HEK293 (cell line): Measurements from ENCODE around the gene MYRIP.

Source experiments
- CTCF ChIA-PET: fragments of 350-600 bp; formaldehyde crosslinking; extraction: SDS; loops from one replicate; lab custom pipeline; 2021; ENCODE audit warnings: antibody characterized with exemption; lab: Yijun Ruan, JAX
- POLR2A ChIA-PET: fragments of 300-600 bp; formaldehyde crosslinking; extraction: SDS; loops from one replicate; lab custom pipeline; 2020; ENCODE audit warnings: antibody characterized with exemption, inconsistent platforms; lab: Yijun Ruan, JAX
- H3K27ac ChIP-seq: fragments of 200-500 bp; sonication (Bioruptor generic); 2 replicates; pipeline ENCODE4 v1.5.1; 2014; ENCODE audit warnings: low read depth, low read length, control low read depth, inconsistent platforms; ENCODE audit errors: extremely low read depth
- H3K36me3 ChIP-seq, 2 experiments: fragments of 200-500 bp in 1 of 2; sonication (Bioruptor generic) in 1 of 2; 1 replicate in 1 of 2; 2 replicates in 1 of 2; pipeline ENCODE4 v1.5.1; 2014 to 2017; ENCODE audit warnings: inconsistent platforms in 2 of 2, low read length in 2 of 2; ENCODE audit not compliant: control insufficient read depth in 2 of 2, insufficient read depth in 1 of 2
- H3K4me1 ChIP-seq: fragments of 200-500 bp; sonication (Bioruptor generic); 2 replicates; pipeline ENCODE4 v1.5.1; 2014; ENCODE audit warnings: mild to moderate bottlenecking, low read length, inconsistent platforms; ENCODE audit not compliant: control insufficient read depth, insufficient read depth
- H3K4me3 ChIP-seq: 2 replicates; pipeline ENCODE4 v1.5.1; 2011; ENCODE audit warnings: low read depth, mild to moderate bottlenecking, control low read depth, low read length, moderate library complexity
- H3K9me3 ChIP-seq: fragments of 200-500 bp; sonication (Bioruptor generic); 2 replicates; pipeline ENCODE4 v1.5.1; 2014; ENCODE audit warnings: low read depth, low read length, inconsistent platforms; ENCODE audit not compliant: control insufficient read depth, insufficient read depth
- FEZF1 ChIP-seq: fragments of 450-650 bp; formaldehyde crosslinking; IDR thresholded peaks from 2 replicates; pipeline ENCODE4 v1.5.1; 2016; ENCODE audit warnings: missing biosample characterization, missing genetic modification characterization
- HOXD13 ChIP-seq: sonication (generic); formaldehyde crosslinking; IDR thresholded peaks from 2 replicates; pipeline ENCODE4 v1.8.0; 2022; ENCODE audit warnings: missing genetic modification reagents, borderline replicate concordance
- MYNN ChIP-seq: fragments of 450-650 bp; formaldehyde crosslinking; IDR thresholded peaks from 2 replicates; pipeline ENCODE4 v1.5.1; 2016; ENCODE audit warnings: missing biosample characterization, missing genetic modification characterization, borderline replicate concordance
- SCRT2 ChIP-seq: fragments of 450-650 bp; formaldehyde crosslinking; IDR thresholded peaks from 2 replicates; pipeline ENCODE4 v1.5.1; 2016; ENCODE audit warnings: missing biosample characterization, missing genetic modification characterization
- SP2 ChIP-seq: fragments of 450-650 bp; formaldehyde crosslinking; IDR thresholded peaks from 2 replicates; pipeline ENCODE4 v1.5.1; 2016; ENCODE audit warnings: missing biosample characterization, missing genetic modification characterization
- SP3 ChIP-seq: fragments of 450-650 bp; formaldehyde crosslinking; IDR thresholded peaks from 2 replicates; pipeline ENCODE4 v1.5.1; 2016; ENCODE audit warnings: missing biosample characterization, missing genetic modification characterization
- TCF7L2 ChIP-seq: IDR thresholded peaks from 2 replicates; pipeline ENCODE4 v1.6.1; 2011; ENCODE audit warnings: low read depth, mild to moderate bottlenecking, inconsistent platforms, low read length, moderate library complexity, borderline replicate concordance
- TRIM28 ChIP-seq: IDR thresholded peaks from 2 replicates; pipeline ENCODE4 v1.6.1; 2011; ENCODE audit warnings: low read length, control low read depth, borderline replicate concordance
- YY2 ChIP-seq: fragments of 450-650 bp; formaldehyde crosslinking; IDR thresholded peaks from 2 replicates; pipeline ENCODE4 v1.5.1; 2016; ENCODE audit warnings: missing biosample characterization, missing genetic modification characterization
- ZBTB48 ChIP-seq: fragments of 450-650 bp; formaldehyde crosslinking; IDR thresholded peaks from 2 replicates; pipeline ENCODE4 v1.5.1; 2016; ENCODE audit warnings: missing biosample characterization, missing genetic modification characterization
- ZFP69B ChIP-seq: fragments of 450-650 bp; formaldehyde crosslinking; IDR thresholded peaks from 2 replicates; pipeline ENCODE4 v1.5.1; 2016; ENCODE audit warnings: missing biosample characterization, missing genetic modification characterization
- ZNF146 ChIP-seq: fragments of 450-650 bp; formaldehyde crosslinking; IDR thresholded peaks from 2 replicates; pipeline ENCODE4 v1.5.1; 2016; ENCODE audit warnings: missing biosample characterization, missing genetic modification characterization
- ZNF169 ChIP-seq: fragments of 450-650 bp; formaldehyde crosslinking; IDR thresholded peaks from 2 replicates; pipeline ENCODE4 v1.5.1; 2016; ENCODE audit warnings: missing biosample characterization, missing genetic modification characterization
- ZNF23 ChIP-seq: fragments of 450-650 bp; formaldehyde crosslinking; IDR thresholded peaks from 2 replicates; pipeline ENCODE4 v1.5.1; 2016; ENCODE audit warnings: missing biosample characterization, missing genetic modification characterization, borderline replicate concordance
- ZNF274 ChIP-seq, 2 experiments: fragments of 200-500 bp in 1 of 2; fragments of 450-650 bp in 1 of 2; sonication (Bioruptor generic) in 1 of 2; formaldehyde crosslinking in 1 of 2; IDR thresholded peaks; 2 replicates each; pipeline versions ENCODE4 v1.5.1 to v1.6.1; 2014 to 2016; ENCODE audit warnings: borderline replicate concordance in 1 of 2, inconsistent platforms in 1 of 2, low read length in 1 of 2, missing biosample characterization in 1 of 2, missing genetic modification characterization in 1 of 2
- ZNF292 ChIP-seq: fragments of 450-650 bp; formaldehyde crosslinking; IDR thresholded peaks from 2 replicates; pipeline ENCODE4 v1.5.1; 2016; ENCODE audit warnings: low read depth, missing biosample characterization, missing genetic modification characterization, borderline replicate concordance
- ZNF354C ChIP-seq: fragments of 450-650 bp; formaldehyde crosslinking; IDR thresholded peaks from 2 replicates; pipeline ENCODE4 v1.5.1; 2016; ENCODE audit warnings: missing biosample characterization, missing genetic modification characterization, low read depth, borderline replicate concordance
- ZNF366 ChIP-seq: fragments of 450-650 bp; formaldehyde crosslinking; conservative IDR thresholded peaks from 2 replicates; pipeline ENCODE4 v1.5.1; 2016; ENCODE audit warnings: missing biosample characterization, missing genetic modification characterization
- ZNF514 ChIP-seq: fragments of 450-650 bp; formaldehyde crosslinking; IDR thresholded peaks from 2 replicates; pipeline ENCODE4 v1.5.1; 2016; ENCODE audit warnings: missing biosample characterization, missing genetic modification characterization
- ZNF560 ChIP-seq: fragments of 450-650 bp; formaldehyde crosslinking; IDR thresholded peaks from 2 replicates; pipeline ENCODE4 v1.5.1; 2017; ENCODE audit warnings: missing biosample characterization, missing genetic modification characterization, borderline replicate concordance
- ZNF585B ChIP-seq: fragments of 450-650 bp; formaldehyde crosslinking; IDR thresholded peaks from 2 replicates; pipeline ENCODE4 v1.5.1; 2016; ENCODE audit warnings: missing biosample characterization, missing genetic modification characterization
- ZNF596 ChIP-seq: fragments of 450-650 bp; IDR thresholded peaks from 2 replicates; pipeline ENCODE4 v1.5.0; 2018; ENCODE audit warnings: missing biosample characterization, mild to moderate bottlenecking, missing genetic modification characterization, moderate library complexity
- ZNF747 ChIP-seq: fragments of 450-650 bp; formaldehyde crosslinking; IDR thresholded peaks from 2 replicates; pipeline ENCODE4 v1.5.1; 2016; ENCODE audit warnings: missing biosample characterization, missing genetic modification characterization
- ZSCAN18 ChIP-seq: fragments of 450-650 bp; formaldehyde crosslinking; IDR thresholded peaks from 2 replicates; pipeline ENCODE4 v1.5.1; 2016; ENCODE audit warnings: missing biosample characterization, missing genetic modification characterization
- TF ChIP-seq, protein P1 (sequence below): fragments of 450-650 bp; formaldehyde crosslinking; IDR thresholded peaks from 2 replicates; pipeline ENCODE4 v1.5.1; 2016; ENCODE audit warnings: missing biosample characterization, missing genetic modification characterization
- TF ChIP-seq, protein P2 (sequence below): fragments of 450-650 bp; formaldehyde crosslinking; conservative IDR thresholded peaks from 2 replicates; pipeline ENCODE4 v1.5.1; 2016; ENCODE audit warnings: low read depth, missing biosample characterization, missing genetic modification characterization
- TF ChIP-seq, protein P3 (sequence below): fragments of 450-650 bp; formaldehyde crosslinking; IDR thresholded peaks from 2 replicates; pipeline ENCODE4 v1.5.1; 2016; ENCODE audit warnings: missing biosample characterization, missing genetic modification characterization

MYRIP gene

DNA sequence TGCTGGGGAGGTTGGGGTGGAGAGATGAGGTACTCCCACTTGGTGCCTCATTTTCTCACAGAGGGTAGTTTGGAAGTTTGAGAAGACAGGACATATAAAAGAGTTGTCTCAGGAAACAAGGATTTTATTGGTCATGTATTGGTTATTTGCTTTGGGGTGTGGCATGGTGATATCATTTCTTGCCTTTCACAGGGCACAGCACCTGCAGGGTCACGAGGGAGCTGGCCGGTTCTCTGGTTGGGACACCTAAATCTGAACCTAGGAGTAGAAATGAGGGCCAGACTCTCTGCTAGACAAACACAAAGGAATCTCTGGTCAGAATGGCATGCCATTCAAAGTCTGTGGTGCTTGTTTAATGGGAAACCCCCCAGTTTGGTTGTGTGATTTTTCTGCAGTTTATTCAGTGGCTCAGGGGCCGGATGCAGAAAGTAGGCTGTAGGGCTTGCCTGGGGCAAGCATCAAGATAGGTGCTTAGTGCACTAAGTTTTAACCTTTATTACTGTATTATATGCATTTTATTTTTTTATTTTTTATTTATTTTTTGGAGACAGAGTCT is 262.4 kb downstream of the MYRIP start:
- Histone ChIP-seq H3K9me3 (no peaks in the 10 kb centered on the region), H3K27ac (no peak overlapping the region), H3K4me1 (no peaks in the 10 kb centered on the region), H3K36me3 (no peaks in the 10 kb centered on the region), H3K4me3 (no peak overlapping the region)
- ChIA-PET CTCF (no interaction called here), POLR2A (no interaction called here)
- TF ChIP-seq SCRT2 (tag by site-specific recombination) (no peak), TRIM28 (no peak), ZNF747 (no peak), MYNN (no peak), ZNF169 (tag by site-specific recombination) (no peak), ZNF146 (tag by site-specific recombination) (no peak), SP3 (tag by site-specific recombination) (no peak), ZBTB48 (no peak), SP2 (tag by site-specific recombination) (no peak), ZSCAN18 (no peak), ZNF596 (tag by site-specific recombination) (no peak), ZNF274 (IDR thresholded peaks at IDR 0.05; ENCODE audit: low read length) (no peak), ZNF274 (tag by site-specific recombination; IDR thresholded peaks at IDR 0.05; ENCODE audit: borderline replicate concordance) (no peak), ZNF292 (tag by site-specific recombination) (no peak), ZNF366 (tag by site-specific recombination) (no peak), ZFP69B (no peak), HOXD13 (CRISPR knock-in tag) (no peak), ZNF514 (tag by site-specific recombination) (no peak)
- TF ChIP-seq, protein P1, sequence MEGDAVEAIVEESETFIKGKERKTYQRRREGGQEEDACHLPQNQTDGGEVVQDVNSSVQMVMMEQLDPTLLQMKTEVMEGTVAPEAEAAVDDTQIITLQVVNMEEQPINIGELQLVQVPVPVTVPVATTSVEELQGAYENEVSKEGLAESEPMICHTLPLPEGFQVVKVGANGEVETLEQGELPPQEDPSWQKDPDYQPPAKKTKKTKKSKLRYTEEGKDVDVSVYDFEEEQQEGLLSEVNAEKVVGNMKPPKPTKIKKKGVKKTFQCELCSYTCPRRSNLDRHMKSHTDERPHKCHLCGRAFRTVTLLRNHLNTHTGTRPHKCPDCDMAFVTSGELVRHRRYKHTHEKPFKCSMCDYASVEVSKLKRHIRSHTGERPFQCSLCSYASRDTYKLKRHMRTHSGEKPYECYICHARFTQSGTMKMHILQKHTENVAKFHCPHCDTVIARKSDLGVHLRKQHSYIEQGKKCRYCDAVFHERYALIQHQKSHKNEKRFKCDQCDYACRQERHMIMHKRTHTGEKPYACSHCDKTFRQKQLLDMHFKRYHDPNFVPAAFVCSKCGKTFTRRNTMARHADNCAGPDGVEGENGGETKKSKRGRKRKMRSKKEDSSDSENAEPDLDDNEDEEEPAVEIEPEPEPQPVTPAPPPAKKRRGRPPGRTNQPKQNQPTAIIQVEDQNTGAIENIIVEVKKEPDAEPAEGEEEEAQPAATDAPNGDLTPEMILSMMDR (tag by site-specific recombination), result no peak

- POLR2A ChIA-PET, result no interaction called here
- H3K36me3 ChIP-seq, result no peaks in the 10 kb centered on the region
- CTCF ChIA-PET, result interaction anchor here (0.7 kb wide), 2 partner anchors 108 to 122 kb away, joined by 3 read pairs; no protein-coding TSS in a partner anchor
- no peaks in the 10 kb centered on the region for H3K4me1 ChIP-seq
- H3K27ac ChIP-seq, result no peak overlapping the region
- no peak overlapping the region for H3K4me3 ChIP-seq
- TF ChIP-seq ZNF292 (tag by site-specific recombination), result no peak
- TF ChIP-seq YY2 (tag by site-specific recombination), result no peak
- no peak for TF ChIP-seq FEZF1 (tag by site-specific recombination)
- no peak for TF ChIP-seq ZNF354C (tag by site-specific recombination)
- no peak for TF ChIP-seq ZNF585B (tag by site-specific recombination)
- TF ChIP-seq, protein P2, sequence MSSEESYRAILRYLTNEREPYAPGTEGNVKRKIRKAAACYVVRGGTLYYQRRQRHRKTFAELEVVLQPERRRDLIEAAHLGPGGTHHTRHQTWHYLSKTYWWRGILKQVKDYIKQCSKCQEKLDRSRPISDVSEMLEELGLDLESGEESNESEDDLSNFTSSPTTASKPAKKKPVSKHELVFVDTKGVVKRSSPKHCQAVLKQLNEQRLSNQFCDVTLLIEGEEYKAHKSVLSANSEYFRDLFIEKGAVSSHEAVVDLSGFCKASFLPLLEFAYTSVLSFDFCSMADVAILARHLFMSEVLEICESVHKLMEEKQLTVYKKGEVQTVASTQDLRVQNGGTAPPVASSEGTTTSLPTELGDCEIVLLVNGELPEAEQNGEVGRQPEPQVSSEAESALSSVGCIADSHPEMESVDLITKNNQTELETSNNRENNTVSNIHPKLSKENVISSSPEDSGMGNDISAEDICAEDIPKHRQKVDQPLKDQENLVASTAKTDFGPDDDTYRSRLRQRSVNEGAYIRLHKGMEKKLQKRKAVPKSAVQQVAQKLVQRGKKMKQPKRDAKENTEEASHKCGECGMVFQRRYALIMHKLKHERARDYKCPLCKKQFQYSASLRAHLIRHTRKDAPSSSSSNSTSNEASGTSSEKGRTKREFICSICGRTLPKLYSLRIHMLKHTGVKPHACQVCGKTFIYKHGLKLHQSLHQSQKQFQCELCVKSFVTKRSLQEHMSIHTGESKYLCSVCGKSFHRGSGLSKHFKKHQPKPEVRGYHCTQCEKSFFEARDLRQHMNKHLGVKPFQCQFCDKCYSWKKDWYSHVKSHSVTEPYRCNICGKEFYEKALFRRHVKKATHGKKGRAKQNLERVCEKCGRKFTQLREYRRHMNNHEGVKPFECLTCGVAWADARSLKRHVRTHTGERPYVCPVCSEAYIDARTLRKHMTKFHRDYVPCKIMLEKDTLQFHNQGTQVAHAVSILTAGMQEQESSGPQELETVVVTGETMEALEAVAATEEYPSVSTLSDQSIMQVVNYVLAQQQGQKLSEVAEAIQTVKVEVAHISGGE, result no peak
- TF ChIP-seq ZNF560 (tag by site-specific recombination), result no peak
- no peak for TF ChIP-seq TCF7L2
- TF ChIP-seq, protein P3, sequence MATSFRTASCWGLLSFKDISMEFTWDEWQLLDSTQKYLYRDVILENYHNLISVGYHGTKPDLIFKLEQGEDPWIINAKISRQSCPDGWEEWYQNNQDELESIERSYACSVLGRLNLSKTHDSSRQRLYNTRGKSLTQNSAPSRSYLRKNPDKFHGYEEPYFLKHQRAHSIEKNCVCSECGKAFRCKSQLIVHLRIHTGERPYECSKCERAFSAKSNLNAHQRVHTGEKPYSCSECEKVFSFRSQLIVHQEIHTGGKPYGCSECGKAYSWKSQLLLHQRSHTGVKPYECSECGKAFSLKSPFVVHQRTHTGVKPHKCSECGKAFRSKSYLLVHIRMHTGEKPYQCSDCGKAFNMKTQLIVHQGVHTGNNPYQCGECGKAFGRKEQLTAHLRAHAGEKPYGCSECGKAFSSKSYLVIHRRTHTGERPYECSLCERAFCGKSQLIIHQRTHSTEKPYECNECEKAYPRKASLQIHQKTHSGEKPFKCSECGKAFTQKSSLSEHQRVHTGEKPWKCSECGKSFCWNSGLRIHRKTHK, result no peak
- no peak for TF ChIP-seq ZNF23 (tag by site-specific recombination)
- no peaks in the 10 kb centered on the region for H3K9me3 ChIP-seq
Observed at GRCh38 chr3:40073310-40074007, 264.1 kb downstream of the MYRIP start.
